ENCODE data around the gene ST6GALNAC3.

Gene ST6GALNAC3

GRCh38 chr1:76576876-76577524, 502.5 kb downstream of the ST6GALNAC3 start:
- no peaks in the 10 kb centered on the region for H3K9me3 ChIP-seq (ENCODE audit: control insufficient read depth, insufficient read depth, low read length)
- no peaks in the 10 kb centered on the region; the same call in 1 of the 2 replicates for H3K4me1 ChIP-seq (ENCODE audit: control insufficient read depth, insufficient read depth, low read length)
- H3K27ac ChIP-seq (ENCODE audit: low read length): no peak overlapping the region
- no peaks in the 10 kb centered on the region for H3K27me3 ChIP-seq (ENCODE audit: control insufficient read depth, insufficient read depth, low read length)
- H3K4me3 ChIP-seq (ENCODE audit: low read length): no peak overlapping the region
- no peak for DNase-seq (ENCODE audit: low read depth, low spot score)
- H3K36me3 ChIP-seq (ENCODE audit: control insufficient read depth, insufficient read depth, low read length): no peaks in the 10 kb centered on the region
- no CpG with 5 or more reads among the region's 3 CpGs for WGBS (ENCODE audit: insufficient coverage, insufficient read length)

DNA sequence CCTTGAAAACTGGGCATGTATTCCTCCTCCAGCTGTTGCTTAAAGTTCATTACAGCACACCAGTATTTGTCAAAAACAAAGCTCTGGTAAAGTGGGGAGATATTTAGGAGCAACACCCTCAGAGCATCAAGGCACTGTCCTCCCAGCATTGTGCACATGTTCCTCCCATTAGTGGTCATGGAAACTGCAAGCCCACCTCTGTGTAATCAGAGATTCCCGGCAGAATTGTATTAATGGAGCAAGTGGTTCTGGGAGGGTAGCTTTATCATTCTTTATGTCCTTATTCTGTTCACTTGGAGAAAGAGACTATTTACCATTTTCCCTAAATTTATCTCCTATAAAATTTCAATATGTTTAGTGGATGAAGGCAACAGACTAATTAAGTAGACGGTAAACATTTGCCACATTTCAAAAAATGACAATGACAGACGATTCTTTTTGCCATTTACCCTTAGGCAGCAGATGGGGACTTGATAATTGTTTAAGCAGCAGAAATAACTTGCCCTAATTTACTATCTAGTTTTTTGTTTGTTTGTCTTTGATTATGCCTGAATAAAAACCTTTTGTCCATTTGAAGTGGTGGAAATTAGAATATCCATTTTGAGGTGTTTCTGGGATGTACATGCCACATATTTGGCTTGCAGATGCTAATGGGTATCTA, 503.1 kb downstream of the ST6GALNAC3 start:
- Histone ChIP-seq H3K4me3 (ENCODE audit: low read length) (no peak overlapping the region), H3K27me3 (ENCODE audit: control insufficient read depth, insufficient read depth, low read length) (no peaks in the 10 kb centered on the region), H3K27ac (ENCODE audit: low read length) (no peak overlapping the region), H3K4me1 (ENCODE audit: control insufficient read depth, insufficient read depth, low read length) (no peaks in the 10 kb centered on the region; the same call in 1 of the 2 replicates), H3K36me3 (ENCODE audit: control insufficient read depth, insufficient read depth, low read length) (no peaks in the 10 kb centered on the region), H3K9me3 (ENCODE audit: control insufficient read depth, insufficient read depth, low read length) (no peaks in the 10 kb centered on the region)
- WGBS (ENCODE audit: insufficient coverage, insufficient read length): no CpG with 5 or more reads among the region's 3 CpGs
- DNase-seq (ENCODE audit: low read depth, low spot score): no peak

GRCh38 chr1:76580206-76580605, 505.7 kb downstream of the ST6GALNAC3 start:
- H3K4me1 ChIP-seq (ENCODE audit: control insufficient read depth, insufficient read depth, low read length): no peaks in the 10 kb centered on the region; the same call in 1 of the 2 replicates
- no peak overlapping the region for H3K4me3 ChIP-seq (ENCODE audit: low read length)
- no peaks in the 10 kb centered on the region for H3K9me3 ChIP-seq (ENCODE audit: control insufficient read depth, insufficient read depth, low read length)
- DNase-seq (ENCODE audit: low read depth, low spot score): no peak
- no peaks in the 10 kb centered on the region for H3K36me3 ChIP-seq (ENCODE audit: control insufficient read depth, insufficient read depth, low read length)
- H3K27ac ChIP-seq (ENCODE audit: low read length): no peak overlapping the region
- H3K27me3 ChIP-seq (ENCODE audit: control insufficient read depth, insufficient read depth, low read length): no peaks in the 10 kb centered on the region
- WGBS (ENCODE audit: insufficient coverage, insufficient read length): no CpG with 5 or more reads among the region's 2 CpGs

GRCh38 chr1:76581712-76582111, 507.2 kb downstream of the ST6GALNAC3 start:
- no peak for DNase-seq (ENCODE audit: low read depth, low spot score)
- H3K9me3 ChIP-seq (ENCODE audit: control insufficient read depth, insufficient read depth, low read length): no peaks in the 10 kb centered on the region
- WGBS (ENCODE audit: insufficient coverage, insufficient read length): no CpG with 5 or more reads among the region's 2 CpGs
- no peaks in the 10 kb centered on the region for H3K36me3 ChIP-seq (ENCODE audit: control insufficient read depth, insufficient read depth, low read length)
- H3K27me3 ChIP-seq (ENCODE audit: control insufficient read depth, insufficient read depth, low read length): no peaks in the 10 kb centered on the region
- no peak overlapping the region for H3K27ac ChIP-seq (ENCODE audit: low read length)
- no peak overlapping the region for H3K4me3 ChIP-seq (ENCODE audit: low read length)
- H3K4me1 ChIP-seq (ENCODE audit: control insufficient read depth, insufficient read depth, low read length): no peaks in the 10 kb centered on the region; the same call in 1 of the 2 replicates

GRCh38 chr1:76583235-76583868, 508.8 kb downstream of the ST6GALNAC3 start:
- no CpG with 5 or more reads among the region's 3 CpGs for WGBS (ENCODE audit: insufficient coverage, insufficient read length)
- Histone ChIP-seq H3K4me3 (ENCODE audit: low read length) (no peak overlapping the region), H3K4me1 (ENCODE audit: control insufficient read depth, insufficient read depth, low read length) (no peaks in the 10 kb centered on the region; the same call in 1 of the 2 replicates), H3K9me3 (ENCODE audit: control insufficient read depth, insufficient read depth, low read length) (no peaks in the 10 kb centered on the region), H3K27ac (ENCODE audit: low read length) (no peak overlapping the region), H3K36me3 (ENCODE audit: control insufficient read depth, insufficient read depth, low read length) (no peaks in the 10 kb centered on the region), H3K27me3 (ENCODE audit: control insufficient read depth, insufficient read depth, low read length) (no peaks in the 10 kb centered on the region)
- DNase-seq (ENCODE audit: low read depth, low spot score): peak; percentile 31

DNA sequence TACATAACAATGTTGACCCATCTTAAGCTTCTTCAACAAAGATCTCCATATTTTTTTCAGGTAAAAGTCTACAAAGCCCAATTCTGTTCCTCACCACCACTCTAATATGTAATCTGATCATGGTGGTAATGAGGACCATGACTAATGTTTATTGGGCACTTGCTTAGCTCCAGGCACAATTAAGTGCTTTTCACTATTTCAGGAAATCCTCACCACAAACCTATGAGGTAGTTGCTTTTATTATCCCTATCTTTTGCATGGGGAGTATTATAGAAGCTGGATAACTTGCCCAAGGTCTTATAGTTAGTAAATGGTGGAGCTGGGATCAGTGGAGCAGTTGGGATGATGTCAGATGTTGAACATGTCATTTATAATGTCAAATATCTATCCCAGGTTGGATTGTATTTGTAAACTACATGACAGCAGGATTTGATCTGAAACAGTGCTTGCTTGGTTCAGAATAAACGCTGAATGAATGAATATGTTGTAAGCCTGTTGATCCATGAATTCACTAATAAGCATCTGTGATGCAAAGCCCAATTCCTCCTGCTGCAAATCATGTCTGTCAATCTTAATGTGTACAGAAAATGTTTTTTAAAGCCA, 509.4 kb downstream of the ST6GALNAC3 start:
- H3K9me3 ChIP-seq (ENCODE audit: control insufficient read depth, insufficient read depth, low read length): no peaks in the 10 kb centered on the region
- DNase-seq (ENCODE audit: low read depth, low spot score): no peak
- no peak overlapping the region for H3K27ac ChIP-seq (ENCODE audit: low read length)
- H3K36me3 ChIP-seq (ENCODE audit: control insufficient read depth, insufficient read depth, low read length): no peaks in the 10 kb centered on the region
- H3K27me3 ChIP-seq (ENCODE audit: control insufficient read depth, insufficient read depth, low read length): no peaks in the 10 kb centered on the region
- no peak overlapping the region for H3K4me3 ChIP-seq (ENCODE audit: low read length)
- no peaks in the 10 kb centered on the region; the same call in 1 of the 2 replicates for H3K4me1 ChIP-seq (ENCODE audit: control insufficient read depth, insufficient read depth, low read length)
- WGBS (ENCODE audit: insufficient coverage, insufficient read length): no CpG with 5 or more reads among the region's 1 CpG

GRCh38 chr1:76585980-76586674, 511.6 kb downstream of the ST6GALNAC3 start:
- H3K4me3 ChIP-seq (ENCODE audit: low read length): no peak overlapping the region
- DNase-seq (ENCODE audit: low read depth, low spot score): no peak
- no peaks in the 10 kb centered on the region for H3K9me3 ChIP-seq (ENCODE audit: control insufficient read depth, insufficient read depth, low read length)
- WGBS (ENCODE audit: insufficient coverage, insufficient read length): no CpG with 5 or more reads among the region's 4 CpGs
- H3K27ac ChIP-seq (ENCODE audit: low read length): no peak overlapping the region
- H3K4me1 ChIP-seq (ENCODE audit: control insufficient read depth, insufficient read depth, low read length): no peaks in the 10 kb centered on the region; the same call in 1 of the 2 replicates
- no peaks in the 10 kb centered on the region for H3K36me3 ChIP-seq (ENCODE audit: control insufficient read depth, insufficient read depth, low read length)
- H3K27me3 ChIP-seq (ENCODE audit: control insufficient read depth, insufficient read depth, low read length): no peaks in the 10 kb centered on the region

GRCh38 chr1:76587212-76587611, 512.7 kb downstream of the ST6GALNAC3 start:
- DNase-seq (ENCODE audit: low read depth, low spot score): no peak
- no peaks in the 10 kb centered on the region for H3K36me3 ChIP-seq (ENCODE audit: control insufficient read depth, insufficient read depth, low read length)
- H3K9me3 ChIP-seq (ENCODE audit: control insufficient read depth, insufficient read depth, low read length): no peaks in the 10 kb centered on the region
- no CpG with 5 or more reads among the region's 9 CpGs for WGBS (ENCODE audit: insufficient coverage, insufficient read length)
- no peak overlapping the region for H3K27ac ChIP-seq (ENCODE audit: low read length)
- no peak overlapping the region for H3K4me3 ChIP-seq (ENCODE audit: low read length)
- H3K27me3 ChIP-seq (ENCODE audit: control insufficient read depth, insufficient read depth, low read length): no peaks in the 10 kb centered on the region
- H3K4me1 ChIP-seq (ENCODE audit: control insufficient read depth, insufficient read depth, low read length): no peaks in the 10 kb centered on the region; the same call in 1 of the 2 replicates

DNA sequence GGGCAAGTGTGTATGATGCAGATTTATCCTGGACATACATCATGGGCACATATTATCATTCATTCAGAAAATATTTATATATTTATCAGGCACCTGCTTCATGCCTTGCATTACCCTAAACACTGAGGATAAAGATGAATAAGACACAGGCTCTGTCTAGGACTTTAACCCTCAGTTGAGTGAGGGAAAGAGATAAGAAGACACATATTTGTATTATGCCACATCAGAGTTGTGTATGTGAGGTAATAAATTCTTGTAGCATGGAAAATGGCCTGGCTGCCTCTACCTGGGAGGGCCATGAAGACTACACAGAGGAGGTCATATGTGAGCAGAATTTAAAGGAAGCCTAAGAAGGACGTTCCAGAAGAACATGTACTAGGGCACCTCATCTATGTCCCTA, 516.9 kb downstream of the ST6GALNAC3 start:
- no peak overlapping the region for H3K27ac ChIP-seq (ENCODE audit: low read length)
- no CpG with 5 or more reads among the region's 1 CpG for WGBS (ENCODE audit: insufficient coverage, insufficient read length)

GRCh38 chr1:76591963-76592362, 517.4 kb downstream of the ST6GALNAC3 start:
- H3K4me1 ChIP-seq (ENCODE audit: control insufficient read depth, insufficient read depth, low read length): no peaks in the 10 kb centered on the region
- H3K27ac ChIP-seq (ENCODE audit: low read length): no peak overlapping the region
- H3K4me3 ChIP-seq (ENCODE audit: low read length): no peak overlapping the region
- H3K27me3 ChIP-seq (ENCODE audit: control insufficient read depth, insufficient read depth, low read length): no peaks in the 10 kb centered on the region
- no peaks in the 10 kb centered on the region; the same call in 1 of the 2 replicates for H3K9me3 ChIP-seq (ENCODE audit: control insufficient read depth, insufficient read depth, low read length)
- H3K36me3 ChIP-seq (ENCODE audit: control insufficient read depth, insufficient read depth, low read length): no peaks in the 10 kb centered on the region
- DNase-seq (ENCODE audit: low read depth, low spot score): no peak
- WGBS (ENCODE audit: insufficient coverage, insufficient read length): no CpG with 5 or more reads among the region's 2 CpGs

More for the DNA sequence above, 516.9 kb downstream of the ST6GALNAC3 start:
- Histone ChIP-seq H3K9me3 (ENCODE audit: control insufficient read depth, insufficient read depth, low read length) (no peaks in the 10 kb centered on the region; the same call in 1 of the 2 replicates), H3K4me3 (ENCODE audit: low read length) (no peak overlapping the region), H3K27me3 (ENCODE audit: control insufficient read depth, insufficient read depth, low read length) (no peaks in the 10 kb centered on the region), H3K4me1 (ENCODE audit: control insufficient read depth, insufficient read depth, low read length) (no peaks in the 10 kb centered on the region), H3K36me3 (ENCODE audit: control insufficient read depth, insufficient read depth, low read length) (no peaks in the 10 kb centered on the region)
- DNase-seq (ENCODE audit: low read depth, low spot score): no peak
